HEK293 (cell line): ENCODE data around the gene RPGRIP1L.

ENCODE experiments used
- CTCF ChIP-seq: fragments of 450-650 bp; formaldehyde crosslinking; IDR thresholded peaks from 2 replicates; pipeline ENCODE4 v1.5.1; 2016; ENCODE audit warnings: missing biosample characterization, missing genetic modification characterization
- TCF7L2 ChIP-seq: IDR thresholded peaks from 2 replicates; pipeline ENCODE4 v1.6.1; 2011; ENCODE audit warnings: low read depth, mild to moderate bottlenecking, inconsistent platforms, low read length, moderate library complexity, borderline replicate concordance
- ZBTB21 ChIP-seq: fragments of 450-650 bp; formaldehyde crosslinking; IDR thresholded peaks from 2 replicates; pipeline ENCODE4 v1.5.1; 2017; ENCODE audit warnings: missing biosample characterization, missing genetic modification characterization
- ZNF10 ChIP-seq: fragments of 450-650 bp; formaldehyde crosslinking; IDR thresholded peaks from 2 replicates; pipeline ENCODE4 v1.5.1; 2017; ENCODE audit warnings: missing biosample characterization, missing genetic modification characterization
- ZNF19 ChIP-seq: fragments of 450-650 bp; formaldehyde crosslinking; IDR thresholded peaks from 2 replicates; pipeline ENCODE4; 2016; ENCODE audit warnings: missing biosample characterization, missing genetic modification characterization, low read depth
- ZNF202 ChIP-seq: fragments of 450-650 bp; formaldehyde crosslinking; IDR thresholded peaks from 2 replicates; pipeline ENCODE4 v1.5.1; 2016; ENCODE audit warnings: missing biosample characterization, missing genetic modification characterization, borderline replicate concordance
- ZNF280D ChIP-seq: fragments of 450-650 bp; formaldehyde crosslinking; IDR thresholded peaks from 2 replicates; pipeline ENCODE4 v1.5.1; 2016; ENCODE audit warnings: missing biosample characterization, missing genetic modification characterization
- ZNF391 ChIP-seq: fragments of 450-650 bp; formaldehyde crosslinking; IDR thresholded peaks from 2 replicates; pipeline ENCODE4 v1.5.1; 2016; ENCODE audit warnings: low read depth, missing biosample characterization, missing genetic modification characterization, borderline replicate concordance
- ZNF404 ChIP-seq: fragments of 450-650 bp; formaldehyde crosslinking; IDR thresholded peaks from 2 replicates; pipeline ENCODE4 v1.5.1; 2017; ENCODE audit warnings: missing biosample characterization, missing genetic modification characterization
- ZNF501 ChIP-seq: fragments of 450-650 bp; formaldehyde crosslinking; IDR thresholded peaks from 2 replicates; pipeline ENCODE4 v1.5.1; 2016; ENCODE audit warnings: missing biosample characterization, missing genetic modification characterization
- ZNF610 ChIP-seq: fragments of 450-650 bp; formaldehyde crosslinking; IDR thresholded peaks from 2 replicates; pipeline ENCODE4 v1.5.1; 2016; ENCODE audit warnings: missing biosample characterization, missing genetic modification characterization, borderline replicate concordance
- ZSCAN4 ChIP-seq: fragments of 450-650 bp; formaldehyde crosslinking; IDR thresholded peaks from 2 replicates; pipeline ENCODE4 v1.5.1; 2017; ENCODE audit warnings: missing biosample characterization, missing genetic modification characterization

GRCh38 chr16:53571763-53572162 is 131.9 kb downstream of the RPGRIP1L start:
- no peak for TF ChIP-seq ZNF501 (tag by site-specific recombination)
- no peak for TF ChIP-seq CTCF
- no peak for TF ChIP-seq ZNF391 (tag by site-specific recombination)
- TF ChIP-seq ZNF280D = no peak
- TF ChIP-seq TCF7L2 = no peak
- no peak for TF ChIP-seq ZNF610 (tag by site-specific recombination)
- no peak for TF ChIP-seq ZNF202 (tag by site-specific recombination)
- TF ChIP-seq ZBTB21 (tag by site-specific recombination) = no peak
- TF ChIP-seq ZNF10 (tag by site-specific recombination) = no peak
- TF ChIP-seq ZNF19 (tag by site-specific recombination) = no peak
- no peak for TF ChIP-seq ZSCAN4
- TF ChIP-seq ZNF404 (tag by site-specific recombination) = no peak
